HT-29 (cell line): ENCODE results near the gene TMEM94. TPM values are rescaled to one million over a fixed set of nuclear protein-coding genes. Genes with fewer than 3 reads are reported as not detected.
"Not testable (repeated sequence)": the region's sequence is repeated elsewhere in the genome, so short reads cannot be mapped to it uniquely, and the experiment has no call there.

ENCODE experiments used
- DNase-seq: peaks from one replicate; pipeline ENCODE4 v3.0.0-alpha.2; 2015; ENCODE audit warnings: low spot score
- total RNA-seq: library from RNA; depleted of rRNA; stranded (reverse); fragments of >200 nt; shearing (Covaris generic); gene quantifications from 2 replicates; pipeline ENCODE4 v1.2.3, GENCODE V29; 2014; rRNA removed

Gene TMEM94
- total RNA-seq = 34.9 and 50.5 TPM in 2 replicates

DNA sequence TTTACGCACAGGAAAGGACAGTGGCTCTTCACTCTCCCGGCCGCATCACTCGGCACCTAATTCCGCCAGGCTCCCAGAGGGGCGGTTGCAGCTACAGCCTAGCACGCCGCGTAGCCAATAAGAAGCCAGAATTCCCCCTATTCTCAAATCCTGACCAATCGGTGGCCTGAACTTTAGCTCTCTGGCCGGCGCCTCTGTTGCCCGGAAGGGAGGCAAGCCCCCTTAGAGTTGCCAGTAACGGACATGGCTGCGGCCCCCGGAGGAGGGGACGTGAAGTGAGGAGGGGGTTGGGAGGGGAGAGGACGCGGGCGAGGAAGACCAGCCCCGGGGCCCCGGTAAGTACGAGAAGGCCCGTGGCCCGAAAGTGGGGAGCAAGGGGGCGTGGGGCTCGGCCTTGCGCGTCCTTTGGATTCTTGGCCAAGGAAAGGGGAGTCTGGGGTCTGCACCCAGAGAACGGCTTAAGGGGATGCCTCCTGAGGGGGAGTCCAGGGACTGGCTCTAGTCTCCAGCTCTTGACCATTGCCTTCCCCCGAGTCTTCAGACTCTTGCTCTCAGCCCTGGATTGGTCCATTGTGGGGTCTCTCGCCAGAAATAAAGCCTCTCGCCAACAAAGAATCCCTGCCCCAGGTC lies at the start of gene TMEM94:
TMEM94 (plus strand) TSS at position 219 of the 630 bp plus-strand sequence. CDS start 15,271 bp downstream, outside the sequence.
- DNase-seq = peak; percentile 97

DNA sequence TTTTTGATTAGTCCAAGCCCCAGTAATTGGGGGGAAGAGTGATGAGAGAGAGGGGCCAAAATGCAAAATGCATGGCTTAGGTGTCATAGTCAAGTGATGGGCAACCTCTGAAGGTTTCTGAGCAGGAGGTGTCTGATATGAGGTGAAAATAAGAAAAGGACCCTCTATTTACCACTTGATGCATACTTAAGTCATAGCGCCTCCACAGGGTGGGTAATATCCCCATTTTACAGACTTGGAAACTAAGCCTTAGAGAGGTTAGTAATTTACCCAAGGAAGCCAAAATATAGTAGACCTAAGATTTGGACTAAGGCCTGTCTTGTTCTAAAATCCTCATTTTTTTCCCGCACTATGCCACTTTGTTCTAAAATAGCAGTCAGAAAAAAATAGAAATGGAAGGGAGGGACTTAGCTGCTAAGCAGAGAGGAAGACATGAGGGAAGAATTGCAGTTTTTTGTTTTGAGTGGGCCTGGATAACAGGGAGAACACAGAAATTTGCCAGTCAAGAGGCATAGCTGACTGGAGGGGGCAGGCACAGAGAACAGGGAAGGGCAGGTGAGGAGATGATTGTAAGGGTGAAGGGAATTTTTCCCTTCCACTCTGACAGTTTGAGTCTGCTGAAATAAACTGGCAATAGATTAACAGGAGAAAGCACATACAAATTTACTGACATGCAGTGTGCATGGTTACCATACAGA lies 48.6 kb upstream of the TMEM94 start:
- DNase-seq = no peak

DNA sequence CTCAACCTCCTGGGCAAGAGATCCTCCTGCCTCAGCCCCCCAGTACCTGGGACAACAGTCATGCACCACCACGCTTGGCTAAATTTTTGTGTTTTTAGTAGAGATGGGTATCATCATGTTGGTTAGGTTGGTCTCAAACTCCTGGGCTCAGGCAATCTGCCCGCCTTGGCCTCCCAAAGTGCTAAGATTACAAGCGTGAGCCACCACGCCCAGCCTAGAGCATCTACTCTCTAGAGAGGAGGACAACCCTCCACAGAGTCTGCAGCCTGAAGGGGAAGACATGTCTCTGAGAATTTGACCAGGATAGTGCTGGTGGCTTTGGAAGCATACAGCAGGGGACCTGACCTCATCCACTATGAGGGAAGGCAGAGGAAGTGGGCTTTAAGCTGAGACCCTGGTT lies 46.3 kb upstream of the TMEM94 start:
- DNase-seq = no peak

DNA sequence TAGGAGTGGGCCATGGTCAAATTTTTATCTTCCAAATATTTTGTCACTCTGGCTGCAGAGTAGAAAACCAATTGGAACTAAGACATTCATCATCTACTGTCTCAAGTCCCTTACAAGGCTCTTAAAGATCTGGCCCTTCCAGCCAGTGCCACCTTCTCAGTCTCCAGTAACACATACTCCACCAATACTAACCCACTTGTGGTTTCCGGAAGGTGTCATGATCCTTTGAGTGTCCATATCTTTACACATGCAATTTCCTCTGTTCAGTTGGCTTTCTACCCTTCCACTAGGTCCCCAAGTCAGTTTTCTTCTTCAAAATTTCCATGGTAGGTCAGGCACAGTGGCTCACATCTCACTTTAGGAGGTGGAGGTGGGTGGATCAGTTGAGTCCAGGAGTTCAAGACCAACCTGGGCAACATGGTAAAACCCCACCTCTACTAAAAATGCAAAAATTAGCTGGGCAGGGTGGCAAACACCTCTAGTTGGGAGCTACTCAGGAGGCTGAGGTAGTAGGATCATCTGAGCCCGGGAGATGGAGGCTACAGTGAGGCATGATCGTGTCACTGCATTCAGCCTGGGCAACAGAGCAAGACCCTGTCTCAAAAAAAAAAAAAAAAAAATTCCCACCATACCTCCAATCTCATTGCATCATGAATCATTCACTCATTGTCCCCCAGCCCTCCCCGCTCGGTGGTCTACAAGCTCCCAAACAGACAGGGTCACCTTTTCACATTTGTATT lies 44.9 kb upstream of the TMEM94 start:
- no peak for DNase-seq

DNA sequence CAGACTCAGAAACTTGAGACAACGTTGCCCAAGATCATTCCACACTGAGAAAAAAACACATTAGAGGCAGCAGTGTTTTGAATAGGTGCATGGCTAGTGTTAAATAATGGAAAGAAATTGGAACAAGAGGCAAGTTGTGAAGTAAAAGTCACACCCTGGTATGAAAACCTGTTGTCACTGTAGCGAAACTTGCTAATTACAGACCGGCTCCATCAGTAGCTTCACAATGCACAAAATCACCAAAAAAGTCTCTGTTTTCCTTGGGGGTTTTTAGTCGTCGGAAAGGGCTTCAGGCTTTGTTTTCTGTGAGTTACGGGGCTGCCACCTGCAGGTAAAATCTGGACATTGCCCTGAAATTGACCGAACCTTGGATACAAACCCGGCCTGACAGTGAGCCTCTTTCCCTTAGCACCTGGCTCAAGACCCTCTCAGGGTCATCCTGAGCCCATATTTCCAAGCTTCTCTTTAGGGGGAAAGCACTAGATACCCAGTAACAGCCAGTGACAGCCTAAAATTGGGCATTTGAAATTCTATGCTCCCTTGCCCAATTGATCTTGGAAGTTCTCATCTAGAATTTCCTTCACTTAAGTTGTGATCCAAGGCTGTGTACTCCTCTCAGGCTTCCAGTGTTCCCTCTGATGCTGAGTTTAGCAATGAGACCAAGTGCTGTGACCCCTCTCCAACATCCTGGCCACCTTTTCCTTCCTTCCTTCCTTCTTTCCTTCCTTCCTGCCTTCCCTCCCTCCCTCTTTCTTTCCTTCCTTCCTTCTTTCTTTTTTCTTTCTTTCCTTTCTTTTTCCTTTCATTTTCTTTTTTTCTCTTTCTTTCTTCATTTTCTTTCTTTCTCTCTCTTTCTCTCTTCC lies 43.7 kb upstream of the TMEM94 start:
- peak; percentile 73 for DNase-seq

GRCh38 chr17:75414488-75414887 lies 41.9 kb upstream of the TMEM94 start:
- no peak for DNase-seq

DNA sequence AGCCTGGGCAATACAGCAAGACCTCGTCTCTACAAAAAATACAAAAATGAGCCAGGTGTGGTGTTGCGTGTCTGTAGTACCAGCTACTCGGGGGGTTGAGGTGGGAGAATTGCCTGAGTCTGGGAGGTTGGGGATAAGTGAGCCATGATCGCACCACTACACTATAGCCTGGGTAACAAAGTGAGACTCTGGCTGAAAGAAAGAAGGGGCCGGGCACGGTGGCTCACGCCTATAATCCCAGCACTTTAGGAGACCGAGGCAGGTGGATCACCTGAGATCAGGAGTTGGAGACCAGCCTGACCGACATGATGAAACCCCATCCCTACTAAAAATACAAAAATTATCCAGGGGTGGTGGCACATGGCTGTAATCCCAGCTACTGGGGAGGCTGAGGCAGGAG lies 40.4 kb upstream of the TMEM94 start:
- DNase-seq = no peak

DNA sequence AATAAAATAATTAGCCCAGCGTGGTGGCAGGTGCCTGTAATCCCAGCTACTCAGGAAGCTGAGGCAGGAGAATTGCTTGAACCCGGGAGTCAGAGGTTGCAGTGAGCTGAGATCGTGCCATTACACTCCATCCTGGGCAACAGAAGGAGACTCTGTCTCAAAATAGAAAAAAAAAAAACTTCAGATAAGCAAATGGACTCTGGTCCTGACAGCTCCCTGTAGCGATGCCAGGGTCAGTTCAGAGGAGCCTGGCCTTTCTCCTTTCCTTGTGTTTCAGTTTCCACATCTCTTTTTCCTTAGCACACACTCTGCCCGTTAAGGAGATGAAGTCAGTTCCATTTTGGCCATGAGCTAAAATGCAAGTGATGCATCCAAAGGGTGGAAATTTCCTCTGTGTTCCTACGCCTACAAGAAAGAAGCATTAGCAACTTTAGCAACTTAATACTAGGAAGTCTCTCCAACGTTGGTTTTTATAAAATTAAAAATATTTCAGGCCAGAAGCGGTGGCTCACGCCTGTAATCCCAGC lies 39.3 kb upstream of the TMEM94 start:
- no peak for DNase-seq

GRCh38 chr17:75418531-75418930 lies 37.9 kb upstream of the TMEM94 start:
- DNase-seq = no peak

DNA sequence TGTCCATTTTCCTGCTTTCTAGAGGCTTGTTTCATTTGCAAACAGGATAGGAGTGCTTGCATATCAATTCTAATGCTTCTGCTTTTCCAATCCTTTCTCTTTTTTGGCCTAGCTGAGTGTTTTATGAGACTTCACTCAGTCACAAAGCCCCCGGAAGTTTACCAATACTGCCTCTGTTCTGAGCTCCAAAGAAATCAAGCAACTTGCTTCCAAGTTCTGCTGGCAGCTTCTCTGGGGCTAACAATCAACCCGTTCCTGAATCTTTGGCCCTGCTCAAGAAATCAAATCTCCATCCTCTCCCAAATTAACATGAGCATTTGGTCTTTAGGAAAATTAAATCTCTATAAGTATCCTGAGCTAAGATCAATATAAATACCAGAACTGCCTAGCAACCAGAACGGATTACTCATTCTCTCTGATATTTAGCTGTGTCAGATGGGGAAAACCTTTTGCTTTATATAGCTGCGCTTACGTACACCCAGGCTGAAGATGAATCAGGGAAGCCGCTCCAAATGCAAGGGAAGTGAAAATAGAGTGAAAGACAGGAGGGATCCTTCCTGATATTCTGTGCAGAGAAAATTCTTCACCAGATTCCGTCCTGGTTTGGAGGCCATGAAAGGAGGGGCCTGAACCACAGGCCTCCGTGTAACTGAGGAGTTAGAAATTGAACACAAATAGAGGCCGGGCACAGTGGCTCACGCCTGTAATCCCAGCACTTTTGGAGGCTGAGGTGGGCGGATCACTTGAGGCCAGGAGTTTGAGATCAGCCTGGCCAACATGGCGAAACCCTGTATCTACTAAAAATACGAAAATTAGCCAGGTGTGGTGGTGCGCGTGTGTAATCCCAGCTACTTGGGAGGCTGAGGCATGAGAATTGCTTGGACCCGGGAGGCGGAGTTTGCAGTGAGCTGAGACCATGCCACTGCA lies 27.6 kb upstream of the TMEM94 start:
- peak; percentile 11 for DNase-seq

GRCh38 chr17:75430159-75430974 lies 26.1 kb upstream of the TMEM94 start:
- DNase-seq = peak; percentile 9

GRCh38 chr17:75433218-75433783 lies 23.1 kb upstream of the TMEM94 start:
- DNase-seq = no peak

GRCh38 chr17:75434433-75434832 lies 22.0 kb upstream of the TMEM94 start:
- DNase-seq = not testable (repeated sequence)

- DNase-seq = not testable (repeated sequence)
Observed at GRCh38 chr17:75437404-75437803, 19.0 kb upstream of the TMEM94 start.

DNA sequence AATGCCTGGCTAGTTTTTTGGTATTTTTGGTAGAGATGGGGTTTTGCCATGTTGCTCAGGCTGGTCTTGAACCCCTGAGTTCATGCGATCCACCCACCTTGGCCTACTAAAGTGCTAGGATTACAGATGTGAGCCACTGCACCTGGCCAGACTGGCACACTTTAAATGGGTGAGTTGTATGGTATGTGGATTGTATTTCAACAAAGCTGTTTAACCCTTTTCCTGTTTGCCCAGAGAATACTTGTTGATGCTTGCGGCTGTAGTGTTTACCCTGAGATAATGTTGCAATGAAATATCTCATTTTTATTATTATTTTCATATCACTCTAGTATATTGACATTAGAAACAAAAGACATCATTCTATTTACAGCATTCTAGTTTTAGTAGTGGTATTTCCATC lies 17.1 kb upstream of the TMEM94 start:
- no peak for DNase-seq

GRCh38 chr17:75440738-75441448 lies 15.5 kb upstream of the TMEM94 start:
- DNase-seq = no peak

DNA sequence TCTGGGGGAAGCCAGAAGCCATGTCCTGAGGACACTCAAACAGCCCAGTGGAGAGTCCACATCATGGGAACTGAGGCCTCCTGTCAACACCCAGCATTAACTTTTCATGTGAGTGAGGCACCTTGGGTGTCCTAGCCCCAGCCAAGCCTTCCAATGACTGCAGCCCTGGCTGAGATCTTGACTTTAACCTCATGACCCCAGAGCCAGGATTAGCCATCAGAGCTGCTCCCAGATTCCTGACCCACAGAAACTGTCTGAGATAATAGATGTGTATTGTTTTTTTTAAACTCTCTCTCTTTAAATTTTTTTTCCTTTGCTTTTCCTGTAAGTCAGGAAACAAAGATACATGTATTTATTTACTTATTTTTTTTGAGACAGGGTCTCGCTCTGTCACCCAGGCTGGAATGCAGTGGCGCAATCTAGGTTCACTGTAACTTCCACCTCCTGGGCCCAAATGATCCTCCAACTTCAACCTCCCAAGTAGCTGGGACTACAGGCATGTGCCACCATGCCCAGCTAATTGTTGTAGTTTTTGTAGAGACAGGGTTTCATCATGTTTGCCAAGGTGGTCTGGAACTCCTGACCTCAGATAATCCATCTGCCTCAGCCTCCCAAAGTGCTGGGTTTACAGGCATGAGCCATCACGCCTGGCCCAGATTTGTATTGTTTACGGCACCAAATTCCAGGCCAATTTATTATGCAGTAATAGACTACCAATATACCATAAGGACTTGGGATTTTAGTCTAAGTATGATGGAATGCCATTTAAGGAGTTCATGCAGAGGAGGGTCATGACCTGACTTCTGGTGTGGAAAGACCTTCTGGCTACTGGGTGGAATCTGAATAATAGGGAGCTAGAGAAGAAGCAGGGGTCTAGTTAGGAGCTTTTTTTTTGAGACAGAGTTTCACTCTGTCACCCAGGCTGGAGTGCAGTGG lies 14.0 kb upstream of the TMEM94 start:
- DNase-seq = no peak
